NCI-H2196 (cell line): ENCODE data around the gene HRH3.
A peak's percentile ranks its signal among the peaks of the same experiment; 100 is the strongest.

Source experiments
- DNase-seq: peaks from one replicate; lab custom pipeline; 2025; ENCODE audit not compliant: unreplicated experiment; lab: John Stamatoyannopoulos, UW

Gene HRH3

DNA sequence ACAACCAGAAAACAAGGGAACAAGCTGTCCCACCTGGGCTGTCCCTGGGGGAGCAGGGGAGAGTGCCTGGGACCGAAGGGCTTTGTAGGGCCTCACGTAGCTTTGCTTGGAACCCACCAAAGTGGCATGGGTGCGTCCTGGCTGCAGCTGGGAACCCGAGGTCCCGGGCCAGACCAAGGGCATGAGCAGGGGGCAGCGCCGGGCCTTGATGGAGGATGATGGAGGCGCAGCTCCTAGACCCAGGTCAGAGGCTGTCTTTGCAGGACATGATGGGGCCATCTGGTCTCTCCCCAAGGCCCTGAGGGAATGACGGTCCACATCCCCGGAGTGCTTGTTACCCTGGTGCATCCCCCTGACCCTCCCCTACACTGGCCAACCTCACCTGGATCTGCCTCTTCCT lies 10.6 kb upstream of the HRH3 start:
- DNase-seq: no peak

DNA sequence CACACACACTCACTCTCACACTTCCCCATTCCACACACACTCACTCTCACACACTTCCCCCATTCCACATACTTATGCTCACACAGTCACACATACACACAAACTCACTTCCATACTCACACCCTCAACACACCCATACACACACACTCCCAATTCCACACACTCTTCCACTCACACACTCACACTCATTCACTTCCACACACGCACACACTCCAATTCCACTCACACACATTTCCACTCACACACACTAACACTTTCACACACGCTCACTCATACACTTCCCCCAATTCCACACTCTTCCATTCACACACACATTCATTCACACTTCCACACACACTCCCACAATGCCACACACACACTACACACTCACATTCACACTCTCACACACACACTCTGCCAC lies 10.2 kb upstream of the HRH3 start:
- DNase-seq: no peak

DNA sequence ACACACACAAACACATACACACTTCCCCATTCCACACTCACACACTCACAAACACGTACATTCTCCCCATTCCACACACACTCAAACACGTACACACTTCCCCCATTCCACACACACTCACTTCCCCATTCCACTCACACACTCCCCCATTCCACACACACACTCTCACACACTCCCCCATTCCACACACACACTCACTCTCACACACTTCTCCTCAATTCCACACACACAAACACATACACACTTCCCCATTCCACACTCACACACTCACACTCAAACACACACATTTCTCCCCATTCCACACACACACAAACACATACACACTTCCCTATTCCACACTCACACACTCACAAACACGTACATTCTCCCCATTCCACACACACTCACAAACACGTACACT lies 9.6 kb upstream of the HRH3 start:
- DNase-seq: no peak

DNA sequence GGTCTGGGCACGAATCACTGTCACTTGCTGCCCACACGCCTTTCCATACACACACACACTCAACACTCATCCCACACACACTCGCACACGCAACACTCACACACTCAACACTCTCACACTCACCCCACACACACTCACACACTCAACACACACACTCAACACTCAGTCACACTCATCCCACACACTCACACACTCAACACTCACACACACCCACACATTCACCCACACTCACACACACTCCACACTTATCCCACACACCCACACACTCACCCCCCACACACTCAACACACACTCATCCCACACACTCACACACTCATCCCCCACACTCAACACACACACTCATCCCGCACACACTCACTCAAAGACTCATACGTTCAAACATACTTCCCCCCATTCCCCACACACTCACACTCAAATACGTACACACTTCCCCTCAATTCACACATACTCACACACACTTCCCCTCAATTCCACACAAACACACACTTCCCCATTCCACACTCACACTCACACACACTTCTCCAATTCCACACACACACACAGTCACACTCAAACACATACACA lies 9.0 kb upstream of the HRH3 start:
- no peak for DNase-seq

DNA sequence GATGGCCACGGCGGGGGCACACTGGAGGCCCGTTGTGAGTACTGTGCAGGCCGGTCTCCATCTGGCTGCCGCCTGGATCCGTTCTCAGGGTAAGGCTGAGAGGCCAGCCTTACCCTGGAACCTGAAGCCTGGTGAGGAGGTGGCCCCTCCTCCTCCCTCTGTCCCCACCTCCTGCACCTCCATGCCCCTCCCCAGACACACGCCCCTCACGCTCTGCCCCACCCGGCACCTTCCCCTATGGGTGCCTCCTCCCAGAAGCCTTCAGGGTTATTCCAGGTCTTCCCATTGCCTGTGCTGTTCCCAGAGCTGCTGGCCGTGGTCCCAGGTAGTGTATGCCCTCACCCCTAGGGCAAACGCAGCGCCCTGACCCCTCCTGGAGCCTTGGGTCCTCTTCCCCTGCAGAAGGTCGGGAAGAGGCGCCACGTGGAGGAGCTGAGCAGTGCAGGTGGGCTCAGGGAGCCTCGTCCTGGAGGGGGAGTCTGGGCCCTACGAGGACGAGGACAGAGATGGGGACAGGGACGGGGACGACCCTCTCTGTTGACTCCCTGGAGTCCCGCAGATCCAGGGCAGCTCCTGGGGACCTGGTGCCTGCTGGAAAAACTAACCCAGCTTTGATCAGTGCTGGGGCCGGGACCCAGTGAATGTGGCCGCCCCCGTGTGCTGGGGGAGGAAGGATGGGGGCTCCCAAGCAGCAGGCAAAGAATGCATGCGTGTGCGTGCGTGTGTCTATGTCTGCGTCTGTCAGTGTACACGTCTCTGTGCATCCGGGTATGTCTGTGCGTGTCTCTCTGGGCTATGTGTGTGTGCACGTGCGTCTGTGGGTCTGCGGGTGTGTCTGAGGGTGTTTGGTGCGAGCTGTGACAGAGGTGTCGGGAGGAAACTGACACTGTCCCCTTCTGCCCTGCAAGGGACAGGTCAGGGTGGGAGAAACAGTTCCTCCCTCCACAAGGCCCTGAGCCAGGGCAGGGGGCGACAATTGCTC lies 8.2 kb upstream of the HRH3 start:
- peak; percentile 25 for DNase-seq

DNA sequence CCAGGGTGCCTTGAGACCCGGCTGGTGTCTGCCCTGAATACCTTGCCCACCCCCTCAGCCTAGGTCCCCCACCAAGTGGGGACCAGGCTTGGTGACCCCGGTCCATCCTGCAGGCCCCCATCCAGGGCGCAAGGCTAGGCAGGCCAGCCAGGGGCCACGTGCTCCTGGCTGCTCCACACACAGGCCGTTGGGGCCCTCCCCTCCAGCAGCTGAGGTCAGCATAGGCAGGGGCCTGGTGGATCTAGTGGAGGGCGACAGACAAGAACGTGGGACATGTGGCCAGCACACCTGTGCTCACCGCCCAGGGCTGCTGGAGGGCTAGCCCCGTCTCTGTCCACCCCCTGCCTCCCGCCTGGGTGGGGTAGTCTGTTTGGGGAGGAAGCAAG lies 7.5 kb upstream of the HRH3 start:
- no peak for DNase-seq

DNA sequence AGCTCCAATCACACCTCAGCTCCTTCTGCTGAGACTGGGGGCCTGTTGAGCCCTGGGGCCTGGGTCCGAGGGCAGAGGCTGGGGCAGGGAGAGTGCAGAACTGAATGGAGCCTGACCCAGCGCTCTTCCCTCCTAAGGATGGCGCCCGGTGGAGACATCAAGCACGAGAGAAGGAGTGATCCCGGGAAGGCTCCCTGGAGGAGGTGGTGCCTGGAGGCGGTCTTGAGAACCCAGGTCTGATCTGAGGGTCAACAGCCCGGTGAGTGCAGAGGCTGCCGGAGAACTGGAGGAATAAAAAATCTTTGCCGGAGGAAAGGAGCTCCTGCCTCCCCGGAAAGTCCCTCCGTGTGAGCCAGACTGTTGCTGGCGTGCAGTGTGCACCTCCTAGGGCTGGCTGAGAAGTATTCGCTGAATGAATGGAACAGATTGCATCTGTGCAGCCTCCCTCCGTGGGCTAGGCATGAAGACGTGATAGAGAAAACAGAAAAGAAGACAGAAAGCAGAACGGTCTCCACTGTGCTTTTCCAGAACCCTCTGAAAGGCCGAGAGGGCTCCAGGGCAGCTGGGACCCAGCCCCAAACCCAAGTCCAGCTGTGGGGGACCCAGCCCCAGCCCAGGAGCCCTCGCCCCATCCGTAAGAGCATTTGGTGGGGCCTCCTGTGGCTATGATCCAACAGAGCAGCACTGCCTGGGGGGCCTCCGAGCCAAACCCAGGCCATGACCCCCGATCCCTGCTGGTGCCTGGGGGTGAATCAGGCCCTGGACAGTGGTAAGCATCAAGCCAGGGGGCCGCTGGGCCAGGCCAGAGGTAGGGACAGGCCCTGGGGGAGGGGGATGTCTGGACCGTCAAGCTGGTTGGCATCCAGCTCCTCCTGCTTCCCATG lies 6.9 kb upstream of the HRH3 start:
- DNase-seq: no peak

DNA sequence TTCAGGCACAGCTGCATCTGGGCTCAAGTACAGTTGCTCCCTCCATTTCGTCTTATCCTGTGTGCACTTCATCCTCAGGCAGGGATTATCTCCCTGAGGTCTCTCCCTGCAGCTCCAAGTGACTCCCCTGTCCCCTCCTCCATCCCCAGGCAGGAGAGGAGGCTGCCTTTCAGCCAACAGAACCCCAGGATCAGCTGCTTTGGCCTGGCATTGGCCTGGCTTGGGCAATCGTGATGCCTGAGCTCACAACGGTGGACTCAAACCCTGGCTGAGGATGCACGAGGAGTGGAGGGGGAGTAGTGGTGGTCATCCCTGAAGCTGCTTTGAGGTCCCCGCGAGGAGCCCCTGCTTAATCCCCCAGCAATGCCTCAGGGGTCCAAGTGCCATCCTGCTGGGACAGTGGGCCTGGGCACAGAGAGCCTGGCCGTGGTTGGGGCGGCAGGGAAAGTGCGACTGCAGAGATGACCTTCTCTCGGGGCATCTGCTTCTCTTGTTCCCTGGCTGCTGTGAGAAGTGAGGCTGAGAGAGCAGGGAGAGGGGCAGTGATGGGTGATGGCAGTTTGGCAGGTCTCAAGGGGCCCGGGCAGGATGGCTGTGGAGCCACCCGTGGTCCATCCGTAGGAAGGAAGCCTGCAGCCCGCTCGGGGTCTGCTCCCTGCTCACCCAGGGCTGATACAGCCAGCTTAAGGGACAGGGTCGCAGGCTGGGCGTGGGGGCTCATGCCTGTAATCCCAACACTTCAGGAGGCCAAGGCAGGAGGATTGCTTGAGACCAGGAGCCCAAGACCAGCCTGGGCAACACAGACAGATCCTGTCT lies 6.0 kb upstream of the HRH3 start:
- DNase-seq: no peak

DNA sequence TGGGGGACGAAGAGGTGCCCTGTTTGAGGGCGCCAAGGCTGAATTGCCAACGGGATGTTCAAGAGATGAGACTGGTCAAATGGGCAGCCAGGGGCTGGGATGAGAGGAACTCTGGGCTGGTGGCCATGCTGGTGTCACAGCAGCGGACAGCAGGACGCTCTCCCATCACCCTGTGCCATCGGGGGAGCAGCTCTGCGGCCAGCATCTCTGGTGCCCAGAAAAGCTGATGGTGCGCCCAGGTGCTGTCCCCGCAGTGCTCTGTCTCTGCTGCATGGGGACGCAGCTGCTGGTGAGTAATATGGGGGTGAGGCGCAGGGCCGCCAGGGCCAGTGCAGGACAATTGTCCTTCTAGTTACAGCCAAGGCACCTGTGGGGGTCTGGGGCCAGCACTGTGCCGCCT lies 4.9 kb upstream of the HRH3 start:
- no peak for DNase-seq

DNA sequence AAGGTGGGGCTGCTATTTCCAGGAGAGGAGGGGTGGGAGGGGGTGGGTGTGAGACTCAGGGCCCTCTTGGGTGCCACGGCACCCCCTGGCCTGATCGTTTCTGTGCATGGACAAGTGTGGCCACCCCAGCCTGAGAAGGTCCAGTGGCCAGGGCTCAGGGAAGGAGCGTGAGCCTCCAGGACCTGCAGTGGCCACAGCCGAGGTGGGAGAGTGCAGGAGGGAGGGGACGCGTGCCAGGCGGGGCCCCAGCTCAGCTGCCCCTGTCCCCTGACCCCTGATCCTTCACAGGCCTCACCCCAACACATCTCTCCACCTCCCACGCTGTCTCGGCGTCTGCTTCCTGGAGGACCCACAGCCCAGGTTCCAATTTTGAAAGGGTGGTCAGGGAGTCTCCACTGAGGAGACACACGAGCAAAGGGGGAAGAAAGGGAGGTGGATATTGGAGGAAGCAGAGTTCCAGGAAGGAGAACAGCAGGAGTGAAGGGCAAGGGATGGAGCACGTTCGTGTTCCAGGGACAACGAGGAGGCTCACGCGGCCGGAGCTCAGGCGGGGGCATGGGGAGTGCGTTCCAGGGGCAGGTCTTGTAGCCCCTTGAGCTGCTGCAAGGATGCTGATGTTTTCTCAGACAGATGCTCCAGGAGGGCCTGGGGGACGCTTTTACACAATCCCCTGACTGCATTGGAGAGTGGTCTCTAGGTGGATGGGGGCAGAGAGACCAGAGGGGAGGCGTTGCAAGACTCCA lies 4.2 kb upstream of the HRH3 start:
- no peak for DNase-seq

DNA sequence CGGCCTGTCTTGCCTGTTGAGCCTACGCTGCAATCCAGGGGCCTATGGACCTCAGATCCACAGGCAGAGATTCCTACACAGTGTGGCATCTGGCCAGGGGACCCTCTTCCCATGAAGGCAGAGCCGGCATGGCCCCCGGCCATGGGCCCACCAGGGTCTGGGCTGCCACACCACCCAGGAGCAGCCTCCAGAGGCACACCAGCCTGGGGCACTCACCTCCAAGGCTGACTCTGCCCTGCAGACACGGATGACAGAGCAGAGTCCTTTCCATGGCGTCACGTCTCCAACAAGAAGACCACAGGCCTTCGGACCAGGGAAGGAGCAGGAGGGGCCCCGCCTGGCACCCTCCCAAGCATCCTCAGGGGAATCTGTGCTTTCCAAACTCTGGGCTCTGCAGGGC lies 3.5 kb upstream of the HRH3 start:
- DNase-seq: no peak

DNA sequence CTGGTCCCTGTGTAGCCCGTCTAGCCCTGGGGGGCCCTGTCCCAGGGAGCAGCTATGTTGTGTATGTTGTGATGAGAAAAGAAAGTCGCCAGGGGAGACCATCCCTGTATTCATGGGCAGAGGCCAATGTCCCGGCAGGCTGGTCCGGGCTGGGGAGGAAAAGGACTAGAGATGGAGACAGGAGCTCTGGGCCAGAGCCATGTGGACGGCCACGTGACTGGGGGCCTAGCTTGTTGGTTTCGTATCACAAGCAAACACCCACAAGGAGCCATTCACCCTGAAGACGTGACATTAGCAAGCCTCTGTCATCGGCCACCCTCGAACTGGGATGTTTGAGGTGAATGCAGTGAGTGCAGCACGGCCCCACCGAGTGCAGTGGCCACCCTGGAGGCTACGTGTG lies 2.9 kb upstream of the HRH3 start:
- no peak for DNase-seq

DNA sequence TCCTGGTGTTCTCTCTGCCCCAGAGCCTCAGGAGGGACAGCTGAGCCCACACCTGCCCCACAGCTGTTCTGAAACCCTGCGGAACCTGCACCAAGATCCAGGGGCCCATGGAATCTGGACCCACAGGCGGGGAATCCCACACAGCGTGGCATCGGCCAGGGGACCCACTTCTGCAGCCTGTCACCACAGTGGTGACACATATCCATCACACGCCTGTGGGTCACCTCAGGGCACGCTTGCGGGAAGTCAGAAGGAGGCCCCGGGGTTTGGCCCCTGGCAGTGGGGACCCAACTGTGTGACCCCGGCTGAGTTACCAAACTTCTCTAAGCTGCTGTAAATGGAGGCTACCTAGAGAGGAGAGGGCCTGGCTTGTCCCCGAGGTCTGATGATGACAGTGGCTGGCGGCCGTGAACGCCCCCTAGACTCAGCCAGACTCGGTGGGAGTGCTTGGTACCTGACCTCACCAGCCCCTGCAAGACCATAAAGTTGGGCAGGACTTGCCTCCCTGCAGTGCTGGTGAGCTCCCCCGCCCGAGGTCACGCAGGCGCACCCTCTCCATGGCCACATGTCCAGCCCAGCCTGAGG lies 2.3 kb upstream of the HRH3 start:
- no peak for DNase-seq

DNA sequence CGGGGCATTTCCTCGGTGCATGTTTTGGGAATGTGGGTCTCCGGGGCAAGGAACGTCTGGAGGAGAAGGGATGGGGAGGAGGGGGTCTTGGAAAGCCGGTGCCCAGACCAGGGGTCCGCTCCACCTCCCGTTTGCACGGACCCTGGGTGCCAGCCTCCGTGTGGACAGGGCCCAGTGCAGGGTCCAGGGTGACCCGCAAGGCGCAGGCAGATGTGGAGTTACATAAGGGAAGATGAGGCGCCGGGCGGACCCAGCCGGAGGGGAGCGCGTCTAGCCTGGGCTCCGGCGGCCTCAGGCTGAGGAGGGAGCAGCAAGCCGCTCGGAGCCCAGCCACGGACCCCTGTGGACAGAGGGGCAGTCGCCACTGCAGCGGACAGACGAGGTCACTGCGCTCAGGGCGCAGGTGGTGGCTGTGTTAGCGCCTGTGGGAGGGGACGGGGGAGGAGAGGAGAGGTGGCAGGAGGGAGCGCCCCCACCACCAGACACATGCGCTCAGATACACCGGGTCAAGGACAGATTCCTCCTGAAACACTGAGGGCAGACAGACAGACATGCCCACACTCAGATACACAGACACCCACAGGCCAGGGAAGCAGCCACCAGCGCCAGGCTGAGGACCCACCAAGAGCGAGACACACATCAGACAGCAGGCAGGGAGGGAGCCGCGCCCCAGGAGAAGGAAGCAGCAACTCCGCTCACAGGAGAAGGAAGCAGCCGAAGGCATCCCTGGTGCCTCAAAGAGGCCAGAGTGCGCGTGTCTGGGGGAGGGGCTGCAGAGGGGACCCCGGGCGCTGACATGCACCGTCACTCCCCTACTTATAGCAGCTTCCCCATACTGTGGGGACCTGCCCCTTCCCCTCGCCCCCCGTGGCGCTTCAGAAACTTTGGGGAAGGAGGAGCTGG lies 839 bp upstream of the HRH3 start:
- DNase-seq: no peak

DNA sequence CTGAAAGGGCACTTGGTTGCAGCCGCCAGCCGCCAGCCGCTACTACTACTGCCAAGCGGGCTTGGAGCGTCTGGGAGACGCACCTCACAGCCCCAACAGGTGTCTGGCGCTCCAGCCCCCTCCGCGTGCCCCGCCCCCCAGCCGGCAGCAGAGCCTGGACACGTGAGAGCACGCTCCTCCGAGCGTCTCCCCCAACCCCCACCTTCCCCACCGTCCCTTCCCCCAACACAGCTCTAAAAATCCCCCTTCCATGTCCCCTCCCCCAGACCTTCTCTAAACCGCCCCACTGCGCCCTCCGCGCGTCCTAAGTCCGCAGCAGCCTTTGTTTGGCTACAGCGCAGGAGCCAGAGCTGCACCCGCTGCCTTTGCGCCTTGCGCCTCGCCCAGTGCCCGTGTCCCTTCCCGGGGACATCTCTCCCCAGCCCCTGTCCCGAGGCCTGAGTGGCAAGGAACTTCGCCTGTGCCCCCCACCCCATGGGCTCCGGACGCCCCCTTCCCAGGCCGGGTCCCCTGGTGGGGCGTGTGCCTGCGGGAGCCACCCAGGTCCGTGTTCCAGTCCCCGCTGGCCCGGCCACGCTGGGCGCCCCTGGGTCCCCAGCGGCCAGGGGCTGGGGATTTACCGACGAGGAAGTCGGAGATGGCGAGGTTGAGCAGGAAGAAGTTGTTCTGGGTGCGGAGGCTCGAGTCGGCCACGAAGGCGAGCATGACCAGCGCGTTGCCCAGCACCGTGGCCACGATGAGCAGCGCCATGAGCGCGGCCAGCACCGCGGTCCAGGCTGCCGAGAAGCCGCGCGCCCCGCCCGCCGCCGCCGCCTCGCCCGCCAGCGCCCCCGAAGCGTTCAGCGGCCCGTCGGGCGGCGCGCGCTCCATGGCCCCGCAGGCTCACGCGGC lies 732 bp downstream of the HRH3 start:
- peak; percentile 50 for DNase-seq

DNA sequence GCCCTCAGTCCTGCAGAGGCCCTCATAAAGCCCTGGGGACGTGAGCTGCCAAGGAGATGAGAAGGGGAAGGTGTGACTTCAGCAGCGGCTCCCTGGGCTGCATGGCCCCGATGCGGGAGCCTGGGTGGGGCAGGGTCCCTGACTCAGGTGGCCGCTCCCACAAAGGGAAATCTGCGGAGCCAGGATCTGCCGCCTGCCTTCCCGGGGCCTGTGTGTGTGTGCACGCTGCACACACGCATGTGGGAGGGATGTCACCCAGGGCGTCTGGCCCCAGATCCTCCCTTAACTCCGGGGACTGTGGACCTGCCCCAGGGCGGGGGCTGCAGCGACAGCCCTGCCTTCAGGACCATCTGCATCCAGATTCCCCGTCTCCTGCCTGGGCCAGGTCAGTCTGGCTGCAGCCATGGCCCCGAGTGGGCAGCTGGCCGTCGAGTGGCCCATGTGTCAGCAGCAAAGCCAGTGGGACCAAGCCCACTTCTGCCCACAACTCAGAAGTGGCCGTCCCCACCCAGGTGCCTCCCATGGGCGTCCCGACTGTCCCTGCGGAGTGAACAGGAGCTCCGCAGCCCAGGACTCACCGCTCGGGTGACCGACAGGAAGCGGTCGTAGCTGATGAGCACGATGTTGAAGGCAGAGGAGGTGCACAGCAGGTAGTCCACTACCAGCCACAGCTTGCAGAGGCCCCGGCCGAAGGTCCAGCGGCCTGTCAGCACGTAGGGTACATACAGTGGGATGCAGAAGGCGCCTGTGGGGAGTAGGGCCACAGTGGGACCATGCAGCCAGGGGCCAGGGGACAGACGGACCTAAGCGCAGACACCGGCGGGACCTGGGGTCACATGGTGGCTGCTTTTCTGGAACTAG lies 1.9 kb downstream of the HRH3 start:
- DNase-seq: no peak
